H1 (cell line): ENCODE measurements around the gene NEUROD6. TPM values are rescaled to one million over a fixed set of nuclear protein-coding genes. Genes with fewer than 3 reads are reported as not detected.
A peak's percentile ranks its signal among the peaks of the same experiment; 100 is the strongest.

ENCODE experiments used
- CTCF ChIA-PET: fragments of 300-600 bp; sonication (Branson Sonifier 250); formaldehyde crosslinking; loops from one replicate; lab custom pipeline; 2021; ENCODE audit not compliant: partially characterized antibody; lab: Charles Lee
- POLR2A ChIA-PET: fragments of 300-600 bp; sonication (Branson Sonifier 250); formaldehyde crosslinking; loops from one replicate; lab custom pipeline; 2021; ENCODE audit warnings: inconsistent platforms; ENCODE audit not compliant: partially characterized antibody; lab: Charles Lee
- DNase-seq, 2 experiments: peaks; one replicate each; pipeline versions ENCODE4 v3.0.0 to v3.0.0-alpha.2; 2010 to 2022; ENCODE audit warnings: low spot score in 2 of 2, low read depth in 1 of 2, mixed read lengths in 1 of 2
- FAIRE-seq: peaks from 2 replicates; lab custom pipeline; 2011; peaks lifted over from hg19 to GRCh38; lab: Jason Lieb, UNC
- H2AFZ ChIP-seq: 2 replicates; pipeline ENCODE4 v1.8.1; 2012; ENCODE audit warnings: low read length, inconsistent platforms
- H2AK5ac ChIP-seq: 2 replicates; pipeline ENCODE4 v1.6.1; 2013; ENCODE audit warnings: low read depth, low read length
- H2BK120ac ChIP-seq: replicated peaks from 2 replicates; pipeline ENCODE3; 2013; ENCODE audit warnings: low read depth, low read length, inconsistent platforms
- H2BK12ac ChIP-seq: 2 replicates; pipeline ENCODE4 v1.6.1; 2013; ENCODE audit warnings: low read depth, low read length
- H2BK15ac ChIP-seq: 2 replicates; pipeline ENCODE4 v1.6.1; 2013; ENCODE audit warnings: low read length
- H2BK20ac ChIP-seq: 2 replicates; pipeline ENCODE4 v1.6.1; 2013; ENCODE audit warnings: low read length
- H2BK5ac ChIP-seq: 2 replicates; pipeline ENCODE4 v1.6.1; 2013; ENCODE audit warnings: low read depth, low read length
- H3K14ac ChIP-seq: 2 replicates; pipeline ENCODE4 v1.6.1; 2013; ENCODE audit warnings: inconsistent platforms; ENCODE audit not compliant: insufficient read length
- H3K18ac ChIP-seq: 2 replicates; pipeline ENCODE4 v1.6.1; 2013; ENCODE audit warnings: low read length; ENCODE audit errors: extremely low read depth
- H3K23ac ChIP-seq: 2 replicates; pipeline ENCODE4 v1.6.1; 2013; ENCODE audit warnings: inconsistent platforms; ENCODE audit not compliant: insufficient read length
- H3K23me2 ChIP-seq: 2 replicates; pipeline ENCODE4 v1.6.1; 2013; ENCODE audit warnings: low read depth, low read length
- H3K27ac ChIP-seq: 2 replicates; pipeline ENCODE4 v1.6.1; 2011; ENCODE audit warnings: low read depth, low read length, inconsistent platforms
- H3K27me3 ChIP-seq, 4 experiments: replicated peaks in 1 of 4; 1 replicate in 1 of 4; 2 replicates in 3 of 4; pipeline versions ENCODE4 v1.6.1 to v1.8.1; 2011 to 2013; ENCODE audit warnings: low read length in 3 of 4, mild to moderate bottlenecking in 3 of 4, inconsistent platforms in 2 of 4, mixed read lengths in 2 of 4, moderate library complexity in 1 of 4; ENCODE audit not compliant: control insufficient read depth in 3 of 4, insufficient read depth in 3 of 4; ENCODE audit errors: extremely low read depth in 1 of 4
- H3K36me3 ChIP-seq, 4 experiments: 2 replicates each; pipeline versions ENCODE4 v1.6.1 to v1.8.1; 2011 to 2013; ENCODE audit warnings: mild to moderate bottlenecking in 4 of 4, low read length in 3 of 4, moderate library complexity in 2 of 4, control low read depth in 1 of 4, inconsistent platforms in 1 of 4; ENCODE audit not compliant: insufficient read depth in 4 of 4, control insufficient read depth in 2 of 4
- H3K4ac ChIP-seq: replicated peaks from 2 replicates; pipeline ENCODE3; 2013; ENCODE audit warnings: low read length, low read depth, mixed read lengths, inconsistent platforms; ENCODE audit not compliant: insufficient read length
- H3K4me1 ChIP-seq, 4 experiments: replicated peaks in 1 of 4; 1 replicate in 1 of 4; 2 replicates in 3 of 4; pipeline versions ENCODE4 v1.6.1 to v1.8.1; 2011 to 2013; ENCODE audit warnings: low read length in 3 of 4, inconsistent platforms in 2 of 4, mixed read lengths in 1 of 4; ENCODE audit not compliant: insufficient read depth in 4 of 4, control insufficient read depth in 3 of 4
- H3K4me2 ChIP-seq, 2 experiments: 2 replicates each; pipeline versions ENCODE4 v1.6.1 to v1.8.1; 2011 to 2013; ENCODE audit warnings: low read depth in 2 of 2, low read length in 2 of 2, control low read depth in 1 of 2, inconsistent platforms in 1 of 2, mild to moderate bottlenecking in 1 of 2; ENCODE audit not compliant: insufficient read depth in 1 of 2
- H3K4me3 ChIP-seq, 4 experiments: fragments of 200-600, 300-600 bp in 1 of 4; sonication (generic), shearing (Covaris generic), sonication (Bioruptor Twin) in 1 of 4; 2 replicates each; pipeline versions ENCODE4 v1.5.1 to v1.8.1; 2011 to 2016; ENCODE audit warnings: low read length in 4 of 4, low read depth in 3 of 4, control low read depth in 2 of 4, inconsistent platforms in 2 of 4, mild to moderate bottlenecking in 2 of 4, mixed read lengths in 1 of 4, moderate library complexity in 1 of 4; ENCODE audit not compliant: insufficient read depth in 2 of 4; ENCODE audit errors: extremely low read depth in 1 of 4
- H3K56ac ChIP-seq: replicated peaks from 2 replicates; pipeline ENCODE3; 2013; ENCODE audit warnings: low read depth, mild to moderate bottlenecking, mixed read lengths, low read length, inconsistent platforms; ENCODE audit not compliant: insufficient read length
- H3K79me1 ChIP-seq: 2 replicates; pipeline ENCODE4 v1.6.1; 2013; ENCODE audit warnings: low read depth, low read length, control low read depth
- H3K79me2 ChIP-seq, 2 experiments: 2 replicates each; pipeline versions ENCODE4 v1.6.1 to v1.8.1; 2012 to 2013; ENCODE audit warnings: low read length in 2 of 2, mild to moderate bottlenecking in 2 of 2, inconsistent platforms in 1 of 2; ENCODE audit not compliant: insufficient read depth in 2 of 2, control insufficient read depth in 1 of 2
- H3K9ac ChIP-seq, 4 experiments: replicated peaks in 1 of 4; 1 replicate in 1 of 4; 2 replicates in 3 of 4; pipeline versions ENCODE4 v1.6.1 to v1.8.1; 2011 to 2013; ENCODE audit warnings: low read depth in 3 of 4, low read length in 3 of 4, control low read depth in 2 of 4, mild to moderate bottlenecking in 2 of 4, moderate library complexity in 2 of 4, inconsistent platforms in 1 of 4; ENCODE audit errors: extremely low read depth in 1 of 4
- H3K9me3 ChIP-seq, 2 experiments: 2 replicates each; pipeline versions ENCODE4 v1.6.1 to v1.8.1; 2012 to 2013; ENCODE audit warnings: mild to moderate bottlenecking in 2 of 2, moderate library complexity in 2 of 2, control low read depth in 1 of 2, inconsistent platforms in 1 of 2, low read depth in 1 of 2, low read length in 1 of 2, mixed read lengths in 1 of 2; ENCODE audit not compliant: insufficient read depth in 2 of 2
- H4K20me1 ChIP-seq, 2 experiments: replicated peaks in 1 of 2; 2 replicates each; pipeline versions ENCODE3 to v1.8.1; 2011 to 2013; ENCODE audit warnings: inconsistent platforms in 2 of 2, low read length in 2 of 2, mild to moderate bottlenecking in 1 of 2; ENCODE audit not compliant: insufficient read depth in 2 of 2, control insufficient read depth in 1 of 2
- H4K5ac ChIP-seq: 2 replicates; pipeline ENCODE4 v1.6.1; 2013; ENCODE audit warnings: low read length, low read depth, mixed read lengths, inconsistent platforms; ENCODE audit not compliant: insufficient read length
- H4K8ac ChIP-seq: 2 replicates; pipeline ENCODE4 v1.8.0; 2013; ENCODE audit warnings: mild to moderate bottlenecking, moderate library complexity, low read length, inconsistent platforms; ENCODE audit not compliant: insufficient read depth; ENCODE audit errors: extremely low read depth
- H4K91ac ChIP-seq: replicated peaks from 2 replicates; pipeline ENCODE3; 2013; ENCODE audit warnings: low read length, mixed read lengths, inconsistent platforms; ENCODE audit not compliant: insufficient read length
- GABPA ChIP-seq: IDR thresholded peaks from 2 replicates; pipeline ENCODE4 v1.6.1; 2011; ENCODE audit warnings: mild to moderate bottlenecking, low read length, moderate library complexity, borderline replicate concordance; ENCODE audit not compliant: insufficient read depth
- TEAD4 ChIP-seq: IDR thresholded peaks from 2 replicates; pipeline ENCODE4 v1.6.1; 2012; ENCODE audit warnings: low read depth, low read length, inconsistent platforms, mixed read lengths
- WGBS, 2 experiments: shearing (Covaris generic) in 1 of 2; methylation state at CpG; one replicate each; pipeline versions ENCODE4 v1.1.6 to v1.1.7; 2013 to 2015; ENCODE audit warnings: low lambda C conversion rate in 2 of 2, mixed read lengths in 2 of 2, inconsistent platforms in 1 of 2, low coverage in 1 of 2, missing lambda C conversion rate in 1 of 2; ENCODE audit not compliant: insufficient replicate concordance in 2 of 2, insufficient coverage in 1 of 2, insufficient read length in 1 of 2; ENCODE audit errors: extremely low coverage in 1 of 2, missing lambda C conversion rate in 1 of 2; 5-methylcytosine and 5-hydroxymethylcytosine counted together
- polyA plus RNA-seq, 7 experiments: library from polyadenylated mRNA; depleted of rRNA in 3 of 7; stranded (reverse) in 5 of 7; unstranded in 2 of 7; fragments of >200 nt in 5 of 7; fragments of 200-250 nt in 2 of 7; gene quantifications; 1 replicate in 5 of 7; 2 replicates in 1 of 7; 4 replicates in 1 of 7; pipeline versions ENCODE4 v1.2.1 to v1.2.3, GENCODE V29; 2011 to 2013; ENCODE audit warnings: missing spikeins in 2 of 7, mixed read lengths in 2 of 7
- total RNA-seq: library from RNA; stranded (reverse); fragmentation: NEBNext Ultra II Directional; extraction: Animal tissue kit (Norgen Biotek cat#: 25700); gene quantifications from 2 replicates; pipeline ENCODE4 v1.2.1, GENCODE V29; 2021

The NEUROD6 gene
- total and polyA plus RNA-seq, 2 of the 8 experiments (the other 6 are each of a cell fraction or from before 2014, with no cell fraction given) = not detected

GRCh38 chr7:31327071-31327470 is 13.5 kb downstream of the NEUROD6 start:
- no peak overlapping the region for H4K8ac ChIP-seq
- no peak overlapping the region for H3K4me2 ChIP-seq
- TF ChIP-seq TEAD4 = peak; percentile 65; the same call in 1 of the 2 replicates
- TF ChIP-seq GABPA = no peak
- no peak overlapping the region for H2AFZ ChIP-seq
- H2AK5ac ChIP-seq = no peak overlapping the region
- no peak overlapping the region for H3K4me3 ChIP-seq
- 63% methylated on average over 2 of the region's 2 CpGs; no CpG with 5 or more reads in 1 of the 2 experiments for WGBS, 2 experiments
- H3K79me2 ChIP-seq = no peaks in the 10 kb centered on the region
- no peaks in the 10 kb centered on the region for H3K79me1 ChIP-seq
- no peaks in the 10 kb centered on the region for H3K23me2 ChIP-seq
- H3K27ac ChIP-seq = no peak overlapping the region
- H3K14ac ChIP-seq = no peak overlapping the region
- no peak overlapping the region for H2BK5ac ChIP-seq
- H3K9ac ChIP-seq = no peak overlapping the region
- H2BK12ac ChIP-seq = no peak overlapping the region
- ChIA-PET CTCF (interaction anchor here (6.6 kb wide), 1 partner anchor 9 kb away, joined by 25 read pairs; no protein-coding TSS in a partner anchor), POLR2A (no interaction called here)
- H3K18ac ChIP-seq = no peak overlapping the region
- H4K91ac ChIP-seq = no peak overlapping the region
- H3K9me3 ChIP-seq = no peaks in the 10 kb centered on the region
- FAIRE-seq (no peak), DNase-seq (no peak)
- H3K23ac ChIP-seq = no peak overlapping the region
- H3K4ac ChIP-seq = no peak overlapping the region
- H2BK120ac ChIP-seq = no peak overlapping the region
- no peak overlapping the region for H2BK15ac ChIP-seq
- no peaks in the 10 kb centered on the region for H3K4me1 ChIP-seq
- H3K27me3 ChIP-seq = no peaks in the 10 kb centered on the region; a peak in 1 of 7 replicates
- H4K20me1 ChIP-seq = no peaks in the 10 kb centered on the region
- no peaks in the 10 kb centered on the region for H3K36me3 ChIP-seq
- no peak overlapping the region for H3K56ac ChIP-seq
- H4K5ac ChIP-seq = no peak overlapping the region
- no peak overlapping the region for H2BK20ac ChIP-seq
